Subcutaneous abdominal adipose tissue (tissue), 5 donors: ENCODE measurements around the gene ZXDC.

Source experiments
- H3K27ac ChIP-seq: one replicate; pipeline ENCODE4 v1.7.0; 2013; ENCODE audit warnings: low read depth, mild to moderate bottlenecking, inconsistent platforms, low read length, moderate library complexity
- H3K27me3 ChIP-seq, 5 donors: one replicate each; pipeline ENCODE4 v1.7.0; 2013; ENCODE audit warnings: low read length in 5 of 5, inconsistent platforms in 1 of 5; ENCODE audit not compliant: control insufficient read depth in 5 of 5, insufficient read depth in 4 of 5
- H3K36me3 ChIP-seq, 5 donors: one replicate each; pipeline ENCODE4 v1.7.0; 2013; ENCODE audit warnings: low read length in 5 of 5; ENCODE audit not compliant: control insufficient read depth in 5 of 5, insufficient read depth in 5 of 5
- H3K4me1 ChIP-seq, 5 donors: one replicate each; pipeline ENCODE4 v1.7.0; 2013; ENCODE audit warnings: low read length in 5 of 5, mild to moderate bottlenecking in 3 of 5, moderate library complexity in 1 of 5; ENCODE audit not compliant: control insufficient read depth in 5 of 5, insufficient read depth in 5 of 5
- H3K4me3 ChIP-seq, 5 donors: one replicate each; pipeline ENCODE4 v1.7.0; 2013; ENCODE audit warnings: low read length in 5 of 5, low read depth in 1 of 5
- H3K9ac ChIP-seq, 5 donors: one replicate each; pipeline ENCODE4 v1.7.0; 2013; ENCODE audit warnings: low read length in 5 of 5, mild to moderate bottlenecking in 4 of 5, moderate library complexity in 3 of 5
- H3K9me3 ChIP-seq, 5 donors: one replicate each; pipeline ENCODE4 v1.7.0; 2013; ENCODE audit warnings: low read length in 5 of 5; ENCODE audit not compliant: control insufficient read depth in 5 of 5
- donor health status: healthy.
- donor health status: healthy.
- donor health status: healthy.
- donor health status: healthy.
- donor health status: healthy.

The ZXDC gene

DNA sequence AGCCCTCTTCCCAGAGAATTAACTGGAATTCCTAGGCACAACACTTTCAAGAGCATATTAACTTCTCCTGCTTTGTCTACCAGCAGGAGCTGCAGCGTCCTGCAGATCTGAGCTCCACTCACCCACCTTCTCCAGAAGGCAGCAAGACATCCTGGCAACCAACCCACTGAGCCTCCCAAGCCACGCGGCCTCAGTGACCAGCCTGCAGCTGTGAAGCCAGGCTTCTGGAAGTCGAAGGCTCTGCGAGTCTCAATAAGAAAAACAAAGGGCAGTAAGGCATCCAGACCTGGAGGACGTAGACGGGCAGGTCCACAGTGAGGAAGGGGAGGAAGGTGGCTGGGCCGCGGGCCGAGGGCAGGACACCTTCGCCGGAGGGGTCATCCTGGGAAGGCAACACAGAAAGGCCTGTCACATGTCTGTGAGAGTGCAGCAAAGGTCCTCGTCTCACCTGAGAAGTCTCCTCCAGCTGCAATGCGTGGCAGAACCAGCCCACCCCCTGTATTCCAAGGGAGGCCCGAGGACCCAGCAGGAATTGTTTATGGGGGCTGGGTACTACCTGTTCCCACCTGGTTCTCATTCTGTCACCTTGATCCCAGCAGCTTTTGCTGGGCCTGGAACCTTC, 36.2 kb downstream of the ZXDC start:
- Histone ChIP-seq H3K27ac (no peak overlapping the region), H3K4me1 (no peaks in the 10 kb centered on the region), H3K9me3 (no peaks in the 10 kb centered on the region), H3K9ac (no peak overlapping the region), H3K4me3 (no peak overlapping the region), H3K36me3 (peaks cover under 1 to 80% (median 60%) of the 10 kb centered on the region in 5 donors), H3K27me3 (no peaks in the 10 kb centered on the region)

DNA sequence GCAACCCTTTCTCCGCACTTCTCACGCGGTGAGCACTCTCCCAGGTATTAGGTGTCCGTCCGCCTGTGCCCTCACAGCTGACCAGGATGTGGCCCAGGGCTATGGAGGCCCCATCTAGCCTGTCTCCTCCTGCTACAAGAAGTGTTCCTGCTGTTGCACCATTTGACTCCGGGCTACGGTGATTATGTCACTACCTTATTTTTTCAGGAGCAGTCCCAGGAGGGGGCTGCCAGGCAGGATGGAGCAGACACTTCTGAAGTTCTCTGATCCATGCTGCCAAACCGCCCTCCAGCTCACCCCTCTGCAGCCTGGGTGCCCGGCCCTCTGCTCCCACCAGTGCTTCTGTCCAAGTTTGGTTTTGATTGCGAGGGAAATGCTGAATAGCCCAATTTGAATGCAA, 36.9 kb downstream of the ZXDC start:
- Histone ChIP-seq H3K27me3 (no peaks in the 10 kb centered on the region), H3K9ac (no peak overlapping the region), H3K9me3 (no peaks in the 10 kb centered on the region), H3K4me1 (no peaks in the 10 kb centered on the region), H3K27ac (no peak overlapping the region), H3K4me3 (no peak overlapping the region), H3K36me3 (peaks cover 0 to 83% (median 64%) of the 10 kb centered on the region in 5 donors)

DNA sequence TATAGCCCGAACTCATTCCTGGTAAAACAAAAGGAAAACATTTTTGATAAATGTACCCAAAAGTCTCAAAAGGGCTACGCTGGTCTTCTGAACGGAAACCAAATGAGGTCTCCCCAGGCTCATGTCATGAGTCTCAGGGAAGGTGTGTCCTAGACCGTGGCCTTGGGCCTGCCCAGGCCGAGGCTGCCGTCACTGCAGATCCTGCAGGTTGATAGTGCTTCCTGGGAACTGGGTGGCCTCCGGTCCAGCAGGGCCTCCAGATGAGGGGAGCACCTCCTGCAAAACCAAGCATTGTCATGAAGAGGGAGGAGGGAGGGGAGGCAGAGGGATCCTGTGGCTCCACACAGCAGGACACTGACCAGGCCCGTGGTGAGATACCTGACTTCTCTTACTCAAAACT, 37.5 kb downstream of the ZXDC start:
- Histone ChIP-seq H3K36me3 (peaks cover 0 to 82% (median 64%) of the 10 kb centered on the region in 5 donors), H3K9me3 (no peaks in the 10 kb centered on the region), H3K27me3 (no peaks in the 10 kb centered on the region), H3K4me1 (no peaks in the 10 kb centered on the region), H3K9ac (no peak overlapping the region), H3K27ac (no peak overlapping the region), H3K4me3 (no peak overlapping the region)

DNA sequence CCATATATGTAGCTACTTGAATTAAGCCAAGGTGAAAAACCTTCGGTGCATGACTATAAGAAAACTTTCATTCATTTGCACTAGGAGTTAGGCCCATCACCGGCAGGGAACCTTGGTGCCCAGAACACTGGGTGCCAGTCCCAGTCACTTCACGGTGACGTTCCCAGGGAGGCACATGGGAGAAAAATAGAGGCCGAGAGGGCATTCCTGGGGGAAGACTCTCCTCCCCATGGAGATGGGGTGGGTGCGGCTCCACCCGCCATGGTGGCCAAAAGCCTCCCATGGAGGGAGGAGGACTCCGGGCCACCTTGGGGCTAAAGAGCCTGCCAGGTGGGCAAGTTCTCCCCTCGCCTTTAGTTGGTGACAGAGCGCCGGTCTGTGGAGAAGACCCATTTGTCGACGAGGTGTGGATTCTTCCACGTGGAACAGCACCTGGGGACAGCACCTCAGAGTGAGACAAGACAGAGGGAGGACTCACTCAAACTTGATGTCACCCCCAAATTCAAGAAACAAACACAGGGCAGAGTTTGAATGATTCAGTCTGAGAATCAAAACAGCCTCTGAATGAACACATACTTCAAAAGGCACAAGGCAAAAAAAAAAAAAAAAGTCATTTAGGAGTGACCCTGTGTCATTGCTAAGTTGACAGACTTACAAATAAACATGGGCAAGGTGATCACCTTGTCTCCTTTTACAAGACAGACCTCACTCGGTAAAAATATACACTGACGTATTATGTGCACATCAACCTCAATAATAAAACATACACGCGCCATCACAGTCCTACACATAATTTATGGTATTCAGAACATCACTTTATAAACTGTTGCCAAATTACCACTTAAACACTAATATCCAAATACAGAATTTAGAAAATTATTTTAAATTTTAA, 38.6 kb downstream of the ZXDC start:
- no peak overlapping the region for H3K27ac ChIP-seq
- no peaks in the 10 kb centered on the region for H3K4me1 ChIP-seq
- H3K9ac ChIP-seq = no peak overlapping the region
- H3K4me3 ChIP-seq = no peak overlapping the region
- H3K9me3 ChIP-seq = no peaks in the 10 kb centered on the region
- peaks cover 0 to 76% (median 67%) of the 10 kb centered on the region in 5 donors for H3K36me3 ChIP-seq
- H3K27me3 ChIP-seq = no peaks in the 10 kb centered on the region

DNA sequence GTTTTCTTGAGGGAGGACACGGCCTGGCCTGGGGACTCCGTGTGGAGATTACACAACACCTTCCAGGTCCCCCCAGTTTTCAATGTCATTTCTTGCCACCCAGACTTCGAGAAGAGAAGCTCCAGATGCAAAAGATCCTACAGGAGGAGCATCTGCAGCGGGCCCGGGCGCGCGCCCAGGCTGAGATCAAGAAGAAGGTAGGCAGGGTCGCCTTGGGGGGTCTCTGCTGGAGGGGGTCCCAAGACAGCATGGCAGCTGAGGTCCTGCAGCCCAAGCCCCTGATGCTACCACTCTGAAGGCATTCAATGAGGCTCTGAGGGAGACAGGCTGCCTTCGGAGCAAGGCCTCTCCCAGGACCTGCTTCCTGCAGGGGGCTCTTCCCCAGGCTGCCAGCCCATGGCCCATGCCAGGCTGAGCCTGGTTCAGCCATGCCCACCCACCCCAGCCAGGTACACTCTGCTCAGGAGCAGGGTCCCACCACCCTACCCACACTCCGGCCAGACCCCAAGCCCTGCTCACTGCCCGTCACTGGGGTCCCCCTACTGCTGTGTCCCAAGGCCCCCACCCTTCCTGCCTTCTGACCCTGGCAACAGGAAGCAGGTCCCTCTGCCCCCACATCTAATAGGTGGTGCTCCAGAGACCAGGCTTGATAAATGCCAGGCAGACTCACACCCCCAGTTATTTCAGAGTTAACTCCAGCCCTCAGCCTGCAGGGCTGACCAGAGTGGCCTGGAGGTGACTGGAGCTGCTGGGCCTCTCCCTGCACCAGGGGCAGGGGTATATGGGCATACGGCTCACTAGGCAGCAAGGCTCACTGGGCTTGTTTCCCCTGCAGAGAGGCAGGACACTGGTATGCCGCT, 40.0 kb downstream of the ZXDC start:
- Histone ChIP-seq H3K4me3 (no peak overlapping the region), H3K4me1 (no peaks in the 10 kb centered on the region), H3K27me3 (no peaks in the 10 kb centered on the region), H3K9me3 (peaks cover 0 to 5% (median 4%) of the 10 kb centered on the region in 5 donors), H3K36me3 (peaks cover 0 to 65% (median 60%) of the 10 kb centered on the region in 5 donors), H3K27ac (no peak overlapping the region), H3K9ac (no peak overlapping the region)

DNA sequence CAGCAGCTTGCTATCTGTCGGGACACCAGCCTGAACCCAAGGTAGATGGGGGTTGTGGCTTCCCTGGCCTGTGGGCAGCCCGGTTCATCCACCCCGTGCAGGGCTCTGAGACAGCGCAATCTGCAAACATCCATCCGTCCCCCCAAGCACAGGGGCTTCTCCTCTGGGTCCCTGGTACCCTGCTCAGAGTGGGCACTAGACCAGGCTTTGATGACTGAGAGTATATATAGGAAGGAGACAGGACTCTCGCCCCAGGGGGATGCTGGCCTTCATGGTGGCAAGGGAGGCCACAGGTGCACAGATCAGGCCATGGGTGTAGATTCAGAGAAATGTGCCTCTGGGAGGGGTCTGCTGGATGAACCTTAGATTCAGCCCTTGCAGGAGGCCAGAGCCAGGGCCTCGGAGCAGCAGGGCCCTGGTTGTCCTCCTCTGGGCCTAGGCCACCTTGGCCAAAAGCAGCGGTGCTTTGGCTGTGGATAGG, 40.7 kb downstream of the ZXDC start:
- Histone ChIP-seq H3K27me3 (no peaks in the 10 kb centered on the region), H3K4me3 (no peak overlapping the region), H3K27ac (no peak overlapping the region), H3K36me3 (peaks cover 0 to 59% (median 56%) of the 10 kb centered on the region in 5 donors), H3K9ac (no peak overlapping the region), H3K4me1 (no peaks in the 10 kb centered on the region), H3K9me3 (peaks cover 0 to 7% (median 4%) of the 10 kb centered on the region in 5 donors)

DNA sequence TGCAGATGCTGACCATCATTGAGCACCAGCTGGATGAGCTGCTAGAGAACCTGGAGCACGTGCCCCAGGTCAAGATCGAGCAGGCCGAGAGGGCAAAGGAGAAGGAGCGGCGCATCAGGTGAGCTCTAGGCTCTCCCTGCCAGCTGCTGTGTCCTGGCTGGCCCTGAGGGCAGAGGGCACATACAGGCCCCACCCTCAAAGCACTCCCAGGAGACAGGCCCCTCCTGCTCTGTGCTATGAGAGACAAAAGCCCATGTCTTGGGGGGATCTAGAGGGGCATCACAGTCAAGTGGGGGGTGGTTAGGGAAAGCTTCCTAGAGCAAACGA, 41.5 kb downstream of the ZXDC start:
- no peak overlapping the region for H3K27ac ChIP-seq
- H3K36me3 ChIP-seq = peaks cover 0 to 52% (median 49%) of the 10 kb centered on the region in 5 donors
- peaks cover 0 to 7% (median 4%) of the 10 kb centered on the region in 5 donors for H3K9me3 ChIP-seq
- H3K27me3 ChIP-seq = no peaks in the 10 kb centered on the region
- no peak overlapping the region for H3K9ac ChIP-seq
- H3K4me1 ChIP-seq = no peaks in the 10 kb centered on the region
- no peak overlapping the region for H3K4me3 ChIP-seq

DNA sequence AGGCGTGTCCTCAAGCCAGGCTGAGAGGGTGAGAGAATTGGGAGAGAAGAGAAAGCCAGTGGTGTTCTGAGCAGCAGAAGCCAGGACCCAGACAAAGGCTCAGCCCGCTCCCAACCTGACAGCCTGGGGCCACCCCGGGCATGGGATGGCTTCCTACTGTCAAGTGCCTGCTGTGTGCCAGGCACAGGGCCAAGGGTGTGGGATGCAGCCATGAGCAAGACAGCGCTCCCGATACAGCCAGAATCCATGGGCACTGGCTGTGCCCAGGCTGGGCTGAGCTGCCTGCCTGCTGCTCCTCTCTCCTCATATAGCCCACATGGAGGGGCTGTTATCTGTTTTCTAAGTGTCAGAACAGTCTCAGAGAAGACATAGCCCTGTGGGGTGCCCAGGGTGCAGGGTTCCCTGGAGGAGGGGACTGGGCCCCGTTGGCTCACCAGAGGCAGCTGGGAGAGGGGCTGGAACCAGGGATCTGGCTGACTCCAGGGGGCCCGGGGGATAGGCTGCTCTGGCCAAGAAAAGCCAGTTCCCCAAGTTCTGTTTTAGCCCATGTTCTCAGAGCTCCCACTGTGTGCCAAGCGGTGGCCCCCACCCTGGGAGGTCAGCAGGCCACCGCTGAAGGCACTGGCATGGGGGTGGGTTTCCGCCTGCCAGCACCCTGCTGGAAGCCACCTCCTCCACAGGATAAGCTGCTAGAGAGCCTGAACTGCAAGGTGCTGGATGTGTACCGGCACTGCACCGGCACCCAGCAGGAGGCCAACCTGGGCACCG, 42.0 kb downstream of the ZXDC start:
- H3K4me3 ChIP-seq = no peak overlapping the region
- H3K27me3 ChIP-seq = no peaks in the 10 kb centered on the region
- H3K9me3 ChIP-seq = peaks cover 0 to 7% (median 4%) of the 10 kb centered on the region in 5 donors
- H3K27ac ChIP-seq = no peak overlapping the region
- no peak overlapping the region for H3K9ac ChIP-seq
- no peaks in the 10 kb centered on the region for H3K4me1 ChIP-seq
- H3K36me3 ChIP-seq = peaks cover 0 to 46% (median 43%) of the 10 kb centered on the region in 5 donors

DNA sequence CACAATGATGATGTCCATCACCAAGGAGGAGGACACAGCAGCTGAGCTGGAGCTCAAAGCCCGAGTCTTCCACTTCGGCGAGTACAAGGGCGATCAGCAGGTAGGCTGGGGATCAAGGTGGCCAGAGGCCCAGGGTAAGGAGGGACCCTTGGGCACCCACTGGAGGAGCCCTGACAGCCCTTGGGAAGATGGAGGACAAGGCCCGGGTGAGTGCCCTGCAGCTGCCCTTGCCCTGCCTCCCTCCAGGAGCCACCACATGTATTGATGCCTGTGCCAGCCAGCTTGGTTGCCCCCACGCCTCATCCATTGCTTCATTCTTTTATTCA, 42.6 kb downstream of the ZXDC start:
- no peak overlapping the region for H3K4me3 ChIP-seq
- peaks cover 0 to 11% (median 5%) of the 10 kb centered on the region in 5 donors for H3K9me3 ChIP-seq
- no peaks in the 10 kb centered on the region for H3K4me1 ChIP-seq
- peaks cover 0 to 40% (median 37%) of the 10 kb centered on the region in 5 donors for H3K36me3 ChIP-seq
- no peak overlapping the region for H3K9ac ChIP-seq
- no peak overlapping the region for H3K27ac ChIP-seq
- H3K27me3 ChIP-seq = no peaks in the 10 kb centered on the region
